Mammary epithelial cell (primary cell): ENCODE results near the gene ARIH2.

Experiments used
- EZH2 ChIP-seq: IDR thresholded peaks from 2 replicates; pipeline ENCODE4 v1.6.1; 2012; ENCODE audit warnings: low read length, inconsistent platforms, borderline replicate concordance
- TF ChIP-seq, protein P1 (sequence below), 2 donors: IDR thresholded peaks in 1 of 2; conservative IDR thresholded peaks in 1 of 2; 2 replicates each; pipeline ENCODE4 v1.5.1; 2011 to 2012; ENCODE audit warnings: inconsistent platforms in 2 of 2, low read length in 2 of 2, mild to moderate bottlenecking in 2 of 2, control low read depth in 1 of 2, low read depth in 1 of 2; ENCODE audit not compliant: insufficient read depth in 1 of 2; ENCODE audit errors: extremely low read depth in 1 of 2

GRCh38 chr3:48915296-48915695 lies 3.3 kb upstream of the ARIH2 start:
- TF ChIP-seq, protein P1, sequence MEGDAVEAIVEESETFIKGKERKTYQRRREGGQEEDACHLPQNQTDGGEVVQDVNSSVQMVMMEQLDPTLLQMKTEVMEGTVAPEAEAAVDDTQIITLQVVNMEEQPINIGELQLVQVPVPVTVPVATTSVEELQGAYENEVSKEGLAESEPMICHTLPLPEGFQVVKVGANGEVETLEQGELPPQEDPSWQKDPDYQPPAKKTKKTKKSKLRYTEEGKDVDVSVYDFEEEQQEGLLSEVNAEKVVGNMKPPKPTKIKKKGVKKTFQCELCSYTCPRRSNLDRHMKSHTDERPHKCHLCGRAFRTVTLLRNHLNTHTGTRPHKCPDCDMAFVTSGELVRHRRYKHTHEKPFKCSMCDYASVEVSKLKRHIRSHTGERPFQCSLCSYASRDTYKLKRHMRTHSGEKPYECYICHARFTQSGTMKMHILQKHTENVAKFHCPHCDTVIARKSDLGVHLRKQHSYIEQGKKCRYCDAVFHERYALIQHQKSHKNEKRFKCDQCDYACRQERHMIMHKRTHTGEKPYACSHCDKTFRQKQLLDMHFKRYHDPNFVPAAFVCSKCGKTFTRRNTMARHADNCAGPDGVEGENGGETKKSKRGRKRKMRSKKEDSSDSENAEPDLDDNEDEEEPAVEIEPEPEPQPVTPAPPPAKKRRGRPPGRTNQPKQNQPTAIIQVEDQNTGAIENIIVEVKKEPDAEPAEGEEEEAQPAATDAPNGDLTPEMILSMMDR (conservative IDR thresholded peaks at IDR 0.05 in 1 of 2, IDR thresholded peaks at IDR 0.05 in 1 of 2; ENCODE audit: extremely low read depth in 1 of 2, insufficient read depth in 1 of 2, low read depth in 1 of 2, low read length in 2 of 2) = no peak
- no peak for TF ChIP-seq EZH2
